K562 (cell line): Measurements from ENCODE around the gene MCM9.

Experiments used
- RAD21 ChIP-seq, 2 experiments: fragments of 250-450 bp in 1 of 2; fragments of 450-650 bp in 1 of 2; sonication (Bioruptor Pico) in 1 of 2; formaldehyde crosslinking in 1 of 2; IDR thresholded peaks in 1 of 2; conservative IDR thresholded peaks in 1 of 2; 2 replicates each; pipeline versions ENCODE4 v1.4.0 to v1.8.0; 2020 to 2022; ENCODE audit warnings: mild to moderate bottlenecking in 2 of 2, moderate library complexity in 1 of 2
- ZFX ChIP-seq: sonication (generic); formaldehyde crosslinking; IDR thresholded peaks from 2 replicates; pipeline ENCODE4 v1.8.0; 2022; ENCODE audit warnings: mild to moderate bottlenecking, missing genetic modification reagents, moderate library complexity
- TF ChIP-seq, protein P1 (sequence below): sonication (generic); formaldehyde crosslinking; IDR thresholded peaks from 2 replicates; pipeline ENCODE4 v1.9.0; 2022; ENCODE audit warnings: mild to moderate bottlenecking, missing genetic modification reagents

DNA sequence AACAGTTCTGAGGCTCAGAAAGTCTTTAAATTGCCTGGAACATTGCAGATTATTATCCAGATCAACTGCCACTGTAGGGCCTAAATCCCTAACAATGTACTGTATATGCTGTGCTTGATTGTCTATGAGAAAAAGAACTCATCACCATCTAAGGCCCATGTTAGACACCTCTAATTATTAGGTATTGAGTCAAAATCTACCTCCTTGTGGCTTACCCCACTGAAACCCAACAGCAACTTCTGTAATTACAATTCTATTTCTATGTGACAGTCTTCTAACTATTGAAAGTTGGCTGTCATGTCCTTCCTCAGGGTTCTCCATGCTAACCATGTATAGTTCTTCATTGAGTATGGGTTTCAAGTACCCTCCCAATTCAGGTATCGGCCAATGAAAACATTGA lies 13.9 kb downstream of the MCM9 start:
- no peak for TF ChIP-seq RAD21 (CRISPR knock-in tag; conservative IDR thresholded peaks at IDR 0.05 in 1 of 2, IDR thresholded peaks at IDR 0.05 in 1 of 2)
- no peak for TF ChIP-seq ZFX (CRISPR knock-in tag)
- TF ChIP-seq, protein P1, sequence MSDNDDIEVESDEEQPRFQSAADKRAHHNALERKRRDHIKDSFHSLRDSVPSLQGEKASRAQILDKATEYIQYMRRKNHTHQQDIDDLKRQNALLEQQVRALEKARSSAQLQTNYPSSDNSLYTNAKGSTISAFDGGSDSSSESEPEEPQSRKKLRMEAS, result no peak
